Keratinocyte (primary cell): ENCODE measurements around the gene CCER1. TPM values are rescaled to one million over a fixed set of nuclear protein-coding genes. Genes with fewer than 3 reads are reported as not detected.

Source experiments
- DNase-seq: peaks from one replicate; pipeline ENCODE4 v3.0.0-alpha.2; 2011; ENCODE audit warnings: low read depth, missing footprints, low spot score
- FAIRE-seq: peaks from 2 replicates; lab custom pipeline; 2011; peaks lifted over from hg19 to GRCh38; lab: Jason Lieb, UNC
- H2AFZ ChIP-seq: 2 replicates; pipeline ENCODE4 v1.6.0; 2012; ENCODE audit warnings: low read length, control low read depth, inconsistent platforms; ENCODE audit not compliant: control insufficient read depth
- H3K27ac ChIP-seq: 2 replicates; pipeline ENCODE4 v1.5.1; 2011; ENCODE audit warnings: low read length; ENCODE audit not compliant: control insufficient read depth, insufficient read depth
- H3K27me3 ChIP-seq: 3 replicates; pipeline ENCODE4 v1.6.0; 2011; ENCODE audit warnings: low read length; ENCODE audit not compliant: control insufficient read depth, insufficient read depth; ENCODE audit errors: extremely low read depth
- H3K36me3 ChIP-seq, 2 experiments: 2 replicates in 1 of 2; 3 replicates in 1 of 2; pipeline ENCODE4 v1.5.1; 2011; ENCODE audit warnings: low read length in 2 of 2, mild to moderate bottlenecking in 1 of 2; ENCODE audit not compliant: control insufficient read depth in 2 of 2, insufficient read depth in 2 of 2; ENCODE audit errors: extremely low read depth in 1 of 2
- H3K4me1 ChIP-seq: 3 replicates; pipeline ENCODE4 v1.5.1; 2011; ENCODE audit warnings: low read length; ENCODE audit not compliant: control insufficient read depth, insufficient read depth; ENCODE audit errors: extremely low read depth
- H3K4me2 ChIP-seq: 3 replicates; pipeline ENCODE4 v1.6.0; 2011; ENCODE audit warnings: low read depth, low read length; ENCODE audit not compliant: control insufficient read depth, insufficient read depth; ENCODE audit errors: extremely low read depth
- H3K4me3 ChIP-seq, 3 experiments: fragments of 200-600 bp in 1 of 3; sonication (generic) in 1 of 3; 2 replicates in 2 of 3; 3 replicates in 1 of 3; pipeline ENCODE4 v1.5.1; 2011 to 2016; ENCODE audit warnings: low read length in 3 of 3, mild to moderate bottlenecking in 3 of 3, control low read depth in 2 of 3, inconsistent platforms in 1 of 3, low read depth in 1 of 3, mixed read lengths in 1 of 3, mixed run types in 1 of 3, moderate library complexity in 1 of 3; ENCODE audit not compliant: control insufficient read depth in 2 of 3, insufficient read depth in 2 of 3; ENCODE audit errors: extremely low read depth in 1 of 3
- H3K79me2 ChIP-seq: 2 replicates; pipeline ENCODE4 v1.6.0; 2012; ENCODE audit warnings: low read length; ENCODE audit not compliant: control insufficient read depth, insufficient read depth
- H3K9ac ChIP-seq: 3 replicates; pipeline ENCODE4 v1.6.0; 2011; ENCODE audit warnings: low read length; ENCODE audit not compliant: control insufficient read depth, insufficient read depth; ENCODE audit errors: extremely low read depth
- H3K9me1 ChIP-seq: 3 replicates; pipeline ENCODE4 v1.6.0; 2011; ENCODE audit warnings: low read length; ENCODE audit not compliant: control insufficient read depth, insufficient read depth; ENCODE audit errors: extremely low read depth
- H3K9me3 ChIP-seq: 2 replicates; pipeline ENCODE4 v1.5.1; 2012; ENCODE audit warnings: low read depth, low read length; ENCODE audit not compliant: control insufficient read depth
- H4K20me1 ChIP-seq: 3 replicates; pipeline ENCODE4 v1.6.0; 2011; ENCODE audit warnings: low read length; ENCODE audit not compliant: control insufficient read depth, insufficient read depth; ENCODE audit errors: extremely low read depth
- EZH2 ChIP-seq: IDR thresholded peaks from one replicate; pipeline ENCODE4 v1.6.1; 2012; ENCODE audit warnings: inconsistent platforms, mild to moderate bottlenecking, low read length, moderate library complexity
- dilution Hi-C: fragments of 300-500 bp; cut with MboI; formaldehyde crosslinking; loops from one replicate; pipeline ENCODE4 v1.7.0; 2020; ENCODE audit warnings: low sequenced_read_pairs; ENCODE audit not compliant: extremely low pct_ligation_motif_present
- polyA plus RNA-seq, 5 experiments: library from polyadenylated mRNA; depleted of rRNA in 3 of 5; stranded (reverse) in 3 of 5; stranded (forward) in 1 of 5; unstranded in 1 of 5; fragments of >200 nt; gene quantifications; 1 replicate in 1 of 5; 2 replicates in 3 of 5; 3 replicates in 1 of 5; pipeline versions ENCODE4 v1.2.1 to v1.2.3, GENCODE V29; 2011 to 2012; ENCODE audit warnings: missing spikeins in 2 of 5, low read depth in 1 of 5, low replicate concordance in 1 of 5
- TF ChIP-seq, protein P1 (sequence below), 3 experiments: IDR thresholded peaks in 1 of 3; conservative IDR thresholded peaks in 1 of 3; optimal IDR thresholded peaks in 1 of 3; 2 replicates in 2 of 3; 3 replicates in 1 of 3; pipeline versions ENCODE3 to v1.5.1; 2011; ENCODE audit warnings: low read length in 3 of 3, mild to moderate bottlenecking in 3 of 3, moderate library complexity in 2 of 3, control low read depth in 1 of 3, inconsistent platforms in 1 of 3; ENCODE audit not compliant: insufficient read depth in 2 of 3; ENCODE audit errors: extremely low read depth in 1 of 3

CCER1 gene
- polyA plus RNA-seq, 1 donor (not counting 4 experiments of a cell fraction or from before 2014, with no cell fraction given): not detected

DNA sequence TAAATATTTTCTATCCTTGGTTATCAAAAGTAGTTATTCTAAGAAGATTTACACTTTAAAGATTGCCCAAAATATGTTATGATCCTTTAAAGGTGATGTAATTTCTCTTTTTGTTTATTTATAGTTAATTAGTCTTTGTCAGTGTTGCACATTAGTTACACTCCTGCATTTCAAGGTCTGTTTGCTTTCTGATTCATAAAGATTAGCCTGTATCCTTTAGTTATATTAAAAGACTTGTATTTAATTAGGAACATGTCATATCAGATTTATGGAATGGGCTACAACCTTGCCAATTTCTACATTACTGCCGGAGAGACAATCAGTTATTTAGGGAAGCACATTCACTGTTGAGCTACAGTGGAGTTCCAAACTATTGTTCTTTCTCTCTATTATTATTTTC, 46.3 kb upstream of the CCER1 start:
- Histone ChIP-seq H3K27me3 (no peaks in the 10 kb centered on the region), H3K9me1 (no peaks in the 10 kb centered on the region), H3K79me2 (no peaks in the 10 kb centered on the region), H3K9me3 (no peaks in the 10 kb centered on the region), H3K36me3 (no peaks in the 10 kb centered on the region), H3K9ac (no peak overlapping the region), H2AFZ (no peak overlapping the region), H3K27ac (no peak overlapping the region), H3K4me2 (no peak overlapping the region), H4K20me1 (no peaks in the 10 kb centered on the region), H3K4me1 (no peaks in the 10 kb centered on the region), H3K4me3 (no peak overlapping the region)
- TF ChIP-seq, protein P1, sequence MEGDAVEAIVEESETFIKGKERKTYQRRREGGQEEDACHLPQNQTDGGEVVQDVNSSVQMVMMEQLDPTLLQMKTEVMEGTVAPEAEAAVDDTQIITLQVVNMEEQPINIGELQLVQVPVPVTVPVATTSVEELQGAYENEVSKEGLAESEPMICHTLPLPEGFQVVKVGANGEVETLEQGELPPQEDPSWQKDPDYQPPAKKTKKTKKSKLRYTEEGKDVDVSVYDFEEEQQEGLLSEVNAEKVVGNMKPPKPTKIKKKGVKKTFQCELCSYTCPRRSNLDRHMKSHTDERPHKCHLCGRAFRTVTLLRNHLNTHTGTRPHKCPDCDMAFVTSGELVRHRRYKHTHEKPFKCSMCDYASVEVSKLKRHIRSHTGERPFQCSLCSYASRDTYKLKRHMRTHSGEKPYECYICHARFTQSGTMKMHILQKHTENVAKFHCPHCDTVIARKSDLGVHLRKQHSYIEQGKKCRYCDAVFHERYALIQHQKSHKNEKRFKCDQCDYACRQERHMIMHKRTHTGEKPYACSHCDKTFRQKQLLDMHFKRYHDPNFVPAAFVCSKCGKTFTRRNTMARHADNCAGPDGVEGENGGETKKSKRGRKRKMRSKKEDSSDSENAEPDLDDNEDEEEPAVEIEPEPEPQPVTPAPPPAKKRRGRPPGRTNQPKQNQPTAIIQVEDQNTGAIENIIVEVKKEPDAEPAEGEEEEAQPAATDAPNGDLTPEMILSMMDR (optimal IDR thresholded peaks at IDR 0.05 in 1 of 3, IDR thresholded peaks at IDR 0.05 in 1 of 3, conservative IDR thresholded peaks at IDR 0.05 in 1 of 3; ENCODE audit: extremely low read depth in 1 of 3, insufficient read depth in 2 of 3, low read length in 3 of 3): no peak
- TF ChIP-seq EZH2: no peak
- dilution Hi-C loops: no loop called here
- FAIRE-seq (no peak), DNase-seq (no peak)

DNA sequence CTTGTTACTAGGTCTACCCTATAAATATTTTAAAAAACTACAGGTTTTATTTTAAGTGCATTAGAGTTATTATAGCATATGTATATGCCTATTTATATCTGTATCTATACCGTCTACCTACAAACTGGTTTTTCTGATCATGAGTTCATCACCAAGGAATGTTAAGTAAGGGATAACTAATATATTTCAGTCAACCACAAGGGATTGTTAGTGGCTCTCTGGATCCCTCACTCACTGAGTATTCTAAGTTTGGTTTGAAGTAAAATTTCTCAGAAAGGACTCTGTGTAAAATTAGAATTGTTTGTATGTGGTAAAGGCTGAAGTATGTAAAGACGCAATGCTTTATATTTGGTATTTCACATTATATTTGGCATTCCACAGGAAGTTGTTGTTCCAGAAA, 45.0 kb upstream of the CCER1 start:
- DNase-seq: no peak
- H3K9ac ChIP-seq: no peak overlapping the region
- TF ChIP-seq, protein P1 (optimal IDR thresholded peaks at IDR 0.05 in 1 of 3, IDR thresholded peaks at IDR 0.05 in 1 of 3, conservative IDR thresholded peaks at IDR 0.05 in 1 of 3; ENCODE audit: extremely low read depth in 1 of 3, insufficient read depth in 2 of 3, low read length in 3 of 3): no peak
- TF ChIP-seq EZH2: no peak

More for the DNA sequence above, 45.0 kb upstream of the CCER1 start:
- Histone ChIP-seq H3K79me2 (no peaks in the 10 kb centered on the region), H3K4me3 (no peak overlapping the region), H3K9me3 (no peaks in the 10 kb centered on the region), H3K4me2 (no peak overlapping the region), H3K27me3 (no peaks in the 10 kb centered on the region), H3K27ac (no peak overlapping the region), H3K4me1 (no peaks in the 10 kb centered on the region), H4K20me1 (no peaks in the 10 kb centered on the region), H3K36me3 (no peaks in the 10 kb centered on the region), H3K9me1 (no peaks in the 10 kb centered on the region), H2AFZ (no peak overlapping the region)
- no peak for FAIRE-seq
- dilution Hi-C loops: loop anchor here (25.0 kb wide), 1 partner anchor 337 kb away; no protein-coding TSS in a partner anchor
